Mammary epithelial cell (primary cell): ENCODE results near the gene OR4F17.
"Not testable (repeated sequence)": the region's sequence is repeated elsewhere in the genome, so short reads cannot be mapped to it uniquely, and the experiment has no call there.

Source experiments
- EZH2 ChIP-seq: IDR thresholded peaks from 2 replicates; pipeline ENCODE4 v1.6.1; 2012; ENCODE audit warnings: low read length, inconsistent platforms, borderline replicate concordance
- TF ChIP-seq, protein P1 (sequence below), 2 donors: IDR thresholded peaks in 1 of 2; conservative IDR thresholded peaks in 1 of 2; 2 replicates each; pipeline ENCODE4 v1.5.1; 2011 to 2012; ENCODE audit warnings: inconsistent platforms in 2 of 2, low read length in 2 of 2, mild to moderate bottlenecking in 2 of 2, control low read depth in 1 of 2, low read depth in 1 of 2; ENCODE audit not compliant: insufficient read depth in 1 of 2; ENCODE audit errors: extremely low read depth in 1 of 2

DNA sequence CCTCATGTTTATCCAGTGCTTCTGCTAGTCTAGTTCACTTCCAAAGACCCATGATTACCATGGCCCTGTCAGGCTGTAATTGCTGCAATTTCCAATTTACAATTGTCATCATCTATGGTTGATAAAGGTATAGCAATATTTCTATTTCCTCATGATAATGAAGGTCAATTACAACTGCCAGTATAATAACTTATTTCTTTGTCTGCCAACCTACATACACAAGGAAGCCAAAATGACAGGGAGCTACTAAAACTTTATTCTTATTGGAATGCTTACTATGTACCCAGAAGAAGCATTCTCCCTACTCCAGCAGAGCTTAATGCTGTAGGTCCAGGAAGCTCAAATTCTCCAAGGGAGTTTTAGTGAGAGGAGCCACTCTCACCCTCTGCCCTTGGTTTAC lies 24.0 kb upstream of the OR4F17 start:
- TF ChIP-seq, protein P1, sequence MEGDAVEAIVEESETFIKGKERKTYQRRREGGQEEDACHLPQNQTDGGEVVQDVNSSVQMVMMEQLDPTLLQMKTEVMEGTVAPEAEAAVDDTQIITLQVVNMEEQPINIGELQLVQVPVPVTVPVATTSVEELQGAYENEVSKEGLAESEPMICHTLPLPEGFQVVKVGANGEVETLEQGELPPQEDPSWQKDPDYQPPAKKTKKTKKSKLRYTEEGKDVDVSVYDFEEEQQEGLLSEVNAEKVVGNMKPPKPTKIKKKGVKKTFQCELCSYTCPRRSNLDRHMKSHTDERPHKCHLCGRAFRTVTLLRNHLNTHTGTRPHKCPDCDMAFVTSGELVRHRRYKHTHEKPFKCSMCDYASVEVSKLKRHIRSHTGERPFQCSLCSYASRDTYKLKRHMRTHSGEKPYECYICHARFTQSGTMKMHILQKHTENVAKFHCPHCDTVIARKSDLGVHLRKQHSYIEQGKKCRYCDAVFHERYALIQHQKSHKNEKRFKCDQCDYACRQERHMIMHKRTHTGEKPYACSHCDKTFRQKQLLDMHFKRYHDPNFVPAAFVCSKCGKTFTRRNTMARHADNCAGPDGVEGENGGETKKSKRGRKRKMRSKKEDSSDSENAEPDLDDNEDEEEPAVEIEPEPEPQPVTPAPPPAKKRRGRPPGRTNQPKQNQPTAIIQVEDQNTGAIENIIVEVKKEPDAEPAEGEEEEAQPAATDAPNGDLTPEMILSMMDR (conservative IDR thresholded peaks at IDR 0.05 in 1 of 2, IDR thresholded peaks at IDR 0.05 in 1 of 2; ENCODE audit: extremely low read depth in 1 of 2, insufficient read depth in 1 of 2, low read depth in 1 of 2, low read length in 2 of 2): not testable (repeated sequence)
- TF ChIP-seq EZH2: not testable (repeated sequence)
